ENCODE data around the gene DNAH3.

DNAH3 gene

DNA sequence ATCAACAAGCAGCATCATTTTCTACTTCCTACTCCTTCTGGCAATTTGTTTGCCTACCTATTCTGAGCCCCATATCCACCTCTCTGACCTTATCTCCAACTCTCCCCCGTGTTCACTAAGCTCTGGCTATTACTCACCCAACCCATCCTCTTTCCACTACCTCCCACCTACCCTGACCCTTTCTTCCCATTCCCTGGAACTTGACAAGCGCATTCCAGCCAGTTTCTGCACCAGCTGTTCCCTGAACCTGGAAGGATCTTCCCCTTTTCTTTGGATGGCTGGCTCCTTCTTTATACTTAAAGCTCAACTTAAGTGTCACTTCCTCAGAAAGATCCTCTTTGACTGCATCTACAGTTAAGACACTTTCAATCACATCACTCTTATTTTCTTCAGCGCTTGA is 252.7 kb downstream of the DNAH3 start:
- no peaks in the 10 kb centered on the region for H4K20me1 ChIP-seq (ENCODE audit: insufficient read depth)
- no peaks in the 10 kb centered on the region for H3K27me3 ChIP-seq (ENCODE audit: insufficient read depth, low read depth)
- H3K4me2 ChIP-seq, result no peak overlapping the region
- H2AFZ ChIP-seq (ENCODE audit: low read depth), result no peak overlapping the region
- no peak for TF ChIP-seq CTCF (conservative IDR thresholded peaks at IDR 0.05; ENCODE audit: low read depth, low read length)
- H3K36me3 ChIP-seq (ENCODE audit: insufficient read depth), result no peaks in the 10 kb centered on the region
- peaks cover 13% of the 10 kb centered on the region; the same call in 1 of the 2 replicates for H3K79me2 ChIP-seq (ENCODE audit: insufficient read depth, low read depth)
- no peak overlapping the region for H3K9ac ChIP-seq
- H3K27ac ChIP-seq, result no peak overlapping the region
- H3K4me3 ChIP-seq (IDR thresholded peaks at IDR 0.05; ENCODE audit: insufficient read depth, low read depth, low read length), result no peak overlapping the region
- H3K4me1 ChIP-seq (ENCODE audit: low read depth, poor library complexity, severe bottlenecking), result peaks cover 15% of the 10 kb centered on the region

GRCh38 chr16:20897253-20897897 is 253.3 kb downstream of the DNAH3 start:
- Histone ChIP-seq H3K27me3 (ENCODE audit: insufficient read depth, low read depth) (no peaks in the 10 kb centered on the region), H3K27ac (no peak overlapping the region), H3K36me3 (ENCODE audit: insufficient read depth) (no peaks in the 10 kb centered on the region), H3K4me1 (ENCODE audit: low read depth, poor library complexity, severe bottlenecking) (peaks cover 15% of the 10 kb centered on the region), H3K4me2 (no peak overlapping the region), H3K79me2 (ENCODE audit: insufficient read depth, low read depth) (peaks cover 13% of the 10 kb centered on the region; the same call in 1 of the 2 replicates), H2AFZ (ENCODE audit: low read depth) (no peak overlapping the region), H3K9ac (no peak overlapping the region), H4K20me1 (ENCODE audit: insufficient read depth) (no peaks in the 10 kb centered on the region), H3K4me3 (IDR thresholded peaks at IDR 0.05; ENCODE audit: insufficient read depth, low read depth, low read length) (no peak overlapping the region)
- no peak for TF ChIP-seq CTCF (conservative IDR thresholded peaks at IDR 0.05; ENCODE audit: low read depth, low read length)

- no peak overlapping the region for H2AFZ ChIP-seq (ENCODE audit: low read depth)
- H3K79me2 ChIP-seq (ENCODE audit: insufficient read depth, low read depth), result no peaks in the 10 kb centered on the region
- no peaks in the 10 kb centered on the region for H3K27me3 ChIP-seq (ENCODE audit: insufficient read depth, low read depth)
- no peak overlapping the region for H3K9ac ChIP-seq
- no peak for TF ChIP-seq CTCF (conservative IDR thresholded peaks at IDR 0.05; ENCODE audit: low read depth, low read length)
- no peaks in the 10 kb centered on the region for H4K20me1 ChIP-seq (ENCODE audit: insufficient read depth)
- H3K4me2 ChIP-seq, result no peak overlapping the region
- no peak overlapping the region for H3K4me3 ChIP-seq (IDR thresholded peaks at IDR 0.05; ENCODE audit: insufficient read depth, low read depth, low read length)
- no peak overlapping the region for H3K27ac ChIP-seq
- H3K36me3 ChIP-seq (ENCODE audit: insufficient read depth), result no peaks in the 10 kb centered on the region
- peaks cover 5% of the 10 kb centered on the region for H3K4me1 ChIP-seq (ENCODE audit: low read depth, poor library complexity, severe bottlenecking)
These were observed 256.3 kb downstream of the DNAH3 start for GRCh38 chr16:20894388-20894787.

DNA sequence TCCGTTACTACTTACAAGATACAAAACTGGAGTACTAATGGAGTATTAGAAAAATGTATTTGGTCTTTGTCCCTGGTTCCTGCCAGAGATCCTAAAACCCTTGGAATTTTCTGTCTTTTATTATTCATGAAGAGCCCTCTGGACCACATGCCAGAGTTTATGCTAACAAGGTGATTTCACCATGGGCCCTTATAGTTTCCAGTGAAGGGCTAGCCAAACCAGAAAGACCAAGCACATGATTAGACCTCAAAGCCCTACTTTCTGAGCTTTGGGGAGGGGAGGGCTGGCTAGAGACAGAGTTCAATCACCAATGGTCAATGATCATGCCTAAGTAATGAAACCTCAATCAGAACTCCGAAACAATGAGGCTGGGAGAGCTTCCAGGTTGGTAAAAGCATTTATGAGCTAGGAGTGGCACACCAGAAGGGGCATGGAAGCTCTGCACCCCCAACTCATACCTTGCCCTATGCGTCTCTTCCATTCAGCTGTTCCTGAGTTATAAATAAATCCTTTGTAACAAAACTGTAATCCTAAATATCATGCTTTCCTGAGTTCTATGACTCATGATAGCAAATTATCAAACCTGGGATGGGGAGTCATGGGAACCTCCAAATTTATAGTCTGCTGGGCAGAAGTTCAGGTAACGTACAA is 260.9 kb downstream of the DNAH3 start:
- Histone ChIP-seq H3K79me2 (ENCODE audit: insufficient read depth, low read depth) (no peaks in the 10 kb centered on the region), H2AFZ (ENCODE audit: low read depth) (no peak overlapping the region), H3K4me3 (IDR thresholded peaks at IDR 0.05; ENCODE audit: insufficient read depth, low read depth, low read length) (no peak overlapping the region), H3K9ac (no peak overlapping the region), H3K27ac (no peak overlapping the region), H3K4me2 (no peak overlapping the region), H3K4me1 (ENCODE audit: low read depth, poor library complexity, severe bottlenecking) (no peaks in the 10 kb centered on the region), H4K20me1 (ENCODE audit: insufficient read depth) (no peaks in the 10 kb centered on the region), H3K36me3 (ENCODE audit: insufficient read depth) (no peaks in the 10 kb centered on the region), H3K27me3 (ENCODE audit: insufficient read depth, low read depth) (no peaks in the 10 kb centered on the region)
- no peak for TF ChIP-seq CTCF (conservative IDR thresholded peaks at IDR 0.05; ENCODE audit: low read depth, low read length)
